NT2/D1 (cell line): Measurements from ENCODE around the gene R3HDM4.

Source experiments
- DNase-seq: peaks from one replicate; pipeline ENCODE4 v3.0.0-alpha.2; 2011; ENCODE audit warnings: low read depth, low spot score
- H3K27me3 ChIP-seq: 2 replicates; pipeline ENCODE4 v1.6.0; 2011; ENCODE audit warnings: mild to moderate bottlenecking; ENCODE audit not compliant: insufficient read length, insufficient read depth
- H3K36me3 ChIP-seq: 2 replicates; pipeline ENCODE4 v1.6.1; 2011; ENCODE audit warnings: mild to moderate bottlenecking, low read length, mixed read lengths; ENCODE audit not compliant: insufficient read depth, insufficient read length
- H3K4me1 ChIP-seq: 2 replicates; pipeline ENCODE4 v1.5.1; 2011; ENCODE audit not compliant: insufficient read depth, insufficient read length
- H3K4me3 ChIP-seq: 2 replicates; pipeline ENCODE4 v1.5.1; 2011; ENCODE audit warnings: low read depth; ENCODE audit not compliant: insufficient read length
- H3K9ac ChIP-seq: 2 replicates; pipeline ENCODE4 v1.6.0; 2011; ENCODE audit warnings: low read depth; ENCODE audit not compliant: insufficient read length
- H3K9me3 ChIP-seq: 2 replicates; pipeline ENCODE4 v1.5.1; 2011; ENCODE audit warnings: mild to moderate bottlenecking, low read length; ENCODE audit not compliant: insufficient read depth
- SUZ12 ChIP-seq: IDR thresholded peaks from 2 replicates; pipeline ENCODE4 v1.6.1; 2011; ENCODE audit not compliant: insufficient read length, insufficient read depth; ENCODE audit errors: extremely low read depth
- YY1 ChIP-seq: IDR thresholded peaks from 2 replicates; pipeline ENCODE4 v1.6.1; 2011; ENCODE audit not compliant: insufficient read length, insufficient read depth
- ZNF274 ChIP-seq: IDR thresholded peaks from 2 replicates; pipeline ENCODE4 v1.6.1; 2011; ENCODE audit warnings: mild to moderate bottlenecking, low read depth, low read length

R3HDM4 gene

DNA sequence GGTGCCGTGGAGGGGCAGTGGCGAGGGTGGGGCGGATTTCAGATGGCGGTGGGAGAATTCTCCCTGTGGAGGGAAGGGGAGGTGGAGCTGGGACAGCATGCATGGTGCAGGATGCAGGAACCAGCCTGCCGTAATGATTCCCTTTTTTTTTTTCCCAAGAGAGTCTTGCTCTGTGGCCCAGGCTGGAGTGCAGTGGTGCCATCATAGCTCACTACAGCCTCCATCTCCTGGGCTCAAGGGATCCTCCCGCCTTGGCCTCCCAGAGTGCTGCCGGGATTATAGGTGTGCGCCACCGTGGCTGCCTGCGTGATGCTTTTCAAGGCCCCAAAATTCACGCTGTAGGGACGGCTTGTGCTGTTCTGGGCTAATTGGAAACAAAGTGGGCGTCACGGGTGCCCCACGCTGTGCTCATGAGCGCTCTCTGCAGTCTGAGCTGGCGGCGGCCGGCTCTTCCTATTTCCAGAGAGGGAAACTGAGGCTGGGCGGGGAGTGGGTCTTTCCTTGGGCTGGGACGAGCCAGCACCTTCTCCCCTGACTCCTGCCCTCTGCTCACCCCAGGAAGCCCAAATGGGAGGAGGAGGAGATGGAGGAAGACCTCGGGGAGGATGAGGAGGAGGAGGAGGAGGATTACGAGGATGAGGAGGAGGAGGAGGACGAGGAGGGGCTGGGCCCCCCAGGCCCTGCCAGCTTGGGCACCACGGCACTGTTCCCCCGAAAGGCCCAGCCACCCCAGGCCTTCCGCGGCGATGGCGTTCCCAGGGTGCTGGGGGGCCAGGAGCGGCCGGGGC lies 19.0 kb upstream of the R3HDM4 start:
- Histone ChIP-seq H3K36me3 (peaks cover 70% of the 10 kb centered on the region), H3K27me3 (no peaks in the 10 kb centered on the region), H3K4me1 (peaks cover 17% of the 10 kb centered on the region), H3K9me3 (no peaks in the 10 kb centered on the region), H3K4me3 (no peak overlapping the region), H3K9ac (no peak overlapping the region)
- no peak for TF ChIP-seq YY1
- no peak for DNase-seq

DNA sequence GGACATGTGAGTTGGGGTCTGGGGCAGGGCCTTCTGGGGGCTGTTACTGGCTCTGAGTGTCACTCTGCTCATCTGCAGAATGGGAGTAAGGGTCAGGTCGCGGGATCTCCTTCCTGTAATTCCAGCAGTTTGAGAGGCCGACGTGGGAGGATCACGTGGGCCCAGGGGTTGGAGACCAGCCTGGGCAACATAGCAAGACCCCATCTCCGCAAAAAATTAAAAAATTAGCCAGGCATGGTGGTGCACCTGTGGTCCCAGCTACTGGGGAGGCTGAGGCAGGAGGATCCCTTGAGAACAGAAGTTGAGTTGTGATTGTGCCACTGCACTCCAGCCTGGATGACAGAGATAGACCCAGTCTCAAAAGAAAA lies 16.9 kb upstream of the R3HDM4 start:
- H3K9me3 ChIP-seq: no peaks in the 10 kb centered on the region
- TF ChIP-seq YY1 (no peak), SUZ12 (no peak), ZNF274 (no peak)
- H3K36me3 ChIP-seq: peaks cover 52% of the 10 kb centered on the region
- H3K27me3 ChIP-seq: no peaks in the 10 kb centered on the region
- DNase-seq: no peak
- peaks cover 15% of the 10 kb centered on the region for H3K4me1 ChIP-seq
- no peak overlapping the region for H3K4me3 ChIP-seq
- peak overlapping the region; percentile 8 for H3K9ac ChIP-seq

DNA sequence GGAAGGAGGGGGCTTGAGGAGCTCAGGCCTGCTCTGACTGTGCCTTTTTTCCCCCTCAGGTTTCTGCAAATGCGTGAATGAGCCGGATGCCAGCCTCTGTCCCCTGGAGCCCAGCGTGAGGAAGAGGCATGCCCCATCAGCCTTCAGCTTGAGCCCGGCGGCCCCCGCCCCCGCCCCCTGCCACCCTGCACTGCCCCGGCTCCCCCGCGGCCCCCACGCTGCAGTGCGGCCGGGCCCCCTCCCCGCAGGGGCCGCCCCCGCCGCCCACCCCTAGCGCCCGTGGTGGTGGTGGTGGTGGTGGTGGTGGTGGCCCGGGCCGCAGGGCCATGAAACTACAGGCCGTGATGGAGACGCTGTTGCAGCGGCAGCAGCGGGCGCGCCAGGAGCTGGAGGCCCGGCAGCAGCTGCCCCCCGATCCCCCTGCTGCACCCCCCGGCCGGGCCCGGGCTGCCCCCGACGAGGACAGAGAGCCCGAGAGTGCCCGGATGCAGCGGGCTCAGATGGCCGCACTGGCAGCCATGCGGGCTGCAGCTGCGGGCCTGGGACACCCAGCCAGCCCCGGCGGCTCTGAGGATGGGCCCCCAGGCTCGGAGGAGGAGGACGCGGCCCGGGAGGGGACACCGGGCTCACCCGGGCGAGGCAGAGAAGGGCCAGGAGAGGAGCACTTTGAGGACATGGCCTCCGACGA lies 16.3 kb upstream of the R3HDM4 start:
- H3K9me3 ChIP-seq: no peaks in the 10 kb centered on the region
- peaks cover 47% of the 10 kb centered on the region for H3K36me3 ChIP-seq
- no peak for DNase-seq
- TF ChIP-seq SUZ12 (no peak), ZNF274 (no peak), YY1 (no peak)
- H3K27me3 ChIP-seq: no peaks in the 10 kb centered on the region
- peak overlapping the region; percentile 8 for H3K9ac ChIP-seq
- H3K4me1 ChIP-seq: peaks cover 15% of the 10 kb centered on the region
- no peak overlapping the region for H3K4me3 ChIP-seq

DNA sequence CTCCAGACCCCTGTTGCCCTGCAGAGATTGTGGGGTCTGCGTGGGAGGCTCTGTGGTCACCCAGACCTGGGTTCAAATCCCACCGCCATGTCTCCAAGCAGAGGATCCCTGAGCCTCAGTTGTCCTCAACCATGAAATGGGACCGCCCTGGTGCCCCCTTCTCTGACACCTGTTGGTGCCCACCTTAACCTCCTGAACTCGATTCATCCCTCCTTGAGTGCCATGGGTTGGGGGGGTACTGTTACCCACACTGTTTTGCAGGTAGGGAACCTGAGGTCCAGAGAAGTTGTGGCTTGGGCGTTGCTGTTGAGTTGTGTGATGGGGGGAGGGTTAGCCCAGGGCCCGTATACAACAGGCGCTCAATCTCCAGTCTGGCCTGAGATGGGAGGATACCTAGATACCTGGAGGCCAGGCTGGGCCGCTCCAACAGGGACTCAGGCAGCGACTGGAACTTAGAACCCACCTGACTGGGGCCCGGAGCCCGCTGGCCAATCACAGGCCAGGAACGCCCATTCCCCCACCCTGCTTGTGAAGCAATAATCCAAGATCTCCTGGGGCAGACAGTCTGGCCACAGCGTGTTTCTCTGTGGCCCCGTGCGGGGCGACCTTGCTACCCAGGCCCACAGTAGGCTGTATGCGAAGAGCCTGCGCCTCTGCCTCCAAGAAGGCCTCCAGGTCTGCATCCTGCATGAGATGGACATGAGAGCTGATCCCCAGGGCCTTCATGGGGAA lies 15.6 kb upstream of the R3HDM4 start:
- no peak overlapping the region for H3K9ac ChIP-seq
- H3K27me3 ChIP-seq: no peaks in the 10 kb centered on the region
- TF ChIP-seq YY1 (no peak), ZNF274 (no peak), SUZ12 (no peak)
- DNase-seq: no peak
- H3K4me3 ChIP-seq: no peak overlapping the region
- peaks cover 40% of the 10 kb centered on the region for H3K36me3 ChIP-seq
- H3K4me1 ChIP-seq: peaks cover 18% of the 10 kb centered on the region
- no peaks in the 10 kb centered on the region for H3K9me3 ChIP-seq

DNA sequence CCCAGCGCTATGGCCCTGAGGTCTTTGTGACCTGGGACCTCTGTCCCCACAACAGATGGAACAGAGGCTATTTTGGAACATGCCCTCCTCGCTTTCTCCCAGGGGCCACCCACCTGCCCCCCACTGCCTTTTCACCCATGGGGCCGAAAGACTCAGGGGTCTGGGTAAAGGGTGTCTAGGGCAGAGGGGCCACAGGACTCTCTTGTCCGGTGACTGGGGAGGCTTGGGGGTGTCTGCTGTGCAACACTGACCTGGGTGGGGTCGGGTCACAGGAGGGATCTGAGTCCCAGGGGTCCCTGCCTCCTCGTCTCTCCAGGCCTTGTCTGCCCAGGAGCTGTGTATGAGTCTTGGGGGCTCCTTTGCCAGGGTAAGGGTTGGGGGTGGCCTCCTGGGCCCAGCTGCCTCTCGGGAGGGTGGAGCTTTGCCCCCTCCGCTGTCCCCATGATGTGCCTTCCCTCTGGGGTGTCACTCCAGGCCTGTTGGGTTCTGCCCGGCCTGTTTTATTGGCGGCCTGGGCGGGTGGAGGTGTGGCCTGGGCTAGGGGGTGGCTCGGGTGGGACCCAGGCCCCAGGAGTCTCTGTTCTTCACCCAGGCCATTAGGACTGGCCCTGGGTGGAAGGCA lies 14.9 kb upstream of the R3HDM4 start:
- Histone ChIP-seq H3K27me3 (no peaks in the 10 kb centered on the region), H3K4me1 (peaks cover 18% of the 10 kb centered on the region), H3K9ac (peak overlapping the region; percentile 72), H3K9me3 (no peaks in the 10 kb centered on the region), H3K4me3 (peak overlapping the region; percentile 86), H3K36me3 (peaks cover 40% of the 10 kb centered on the region)
- no peak for DNase-seq
- TF ChIP-seq YY1 (no peak), ZNF274 (no peak), SUZ12 (no peak)

DNA sequence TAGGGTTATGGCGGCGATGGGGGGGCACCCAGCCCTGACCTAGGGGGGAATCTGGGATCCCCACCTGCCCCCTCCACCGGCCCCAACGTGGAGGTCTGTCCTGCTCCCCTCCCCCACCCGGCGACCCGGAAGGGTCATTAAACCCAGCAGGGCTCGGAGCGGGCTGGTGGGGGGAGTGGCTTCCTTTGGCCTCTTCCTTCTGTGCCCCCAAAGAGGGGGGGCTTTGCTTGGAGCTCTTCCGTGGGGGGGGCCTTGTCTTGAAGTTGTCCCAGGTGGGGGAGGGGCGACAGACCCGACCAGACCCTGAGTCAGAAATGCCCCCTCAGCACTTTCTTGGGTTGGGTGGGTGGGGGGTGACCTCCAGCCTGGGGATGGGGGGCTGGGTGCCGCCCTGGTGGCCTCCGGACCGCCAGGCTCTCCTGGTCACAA lies 14.3 kb upstream of the R3HDM4 start:
- H3K9ac ChIP-seq: peak overlapping the region; percentile 72
- H3K36me3 ChIP-seq: peaks cover 35% of the 10 kb centered on the region
- peaks cover 15% of the 10 kb centered on the region for H3K4me1 ChIP-seq
- H3K4me3 ChIP-seq: peak overlapping the region; percentile 86
- H3K9me3 ChIP-seq: no peaks in the 10 kb centered on the region
- TF ChIP-seq YY1 (no peak), SUZ12 (no peak), ZNF274 (no peak)
- DNase-seq: no peak
- H3K27me3 ChIP-seq: no peaks in the 10 kb centered on the region
